Measurements from ENCODE around the gene MICAL3. TPM values are rescaled to one million over a fixed set of nuclear protein-coding genes. Genes with fewer than 3 reads are reported as not detected.

MICAL3 gene
- total and polyA plus RNA-seq, 2 donors from 2014 or later, result 5.0 to 99.4 TPM

GRCh38 chr22:17794726-17795542 is 229.4 kb downstream of the MICAL3 start:
- intact Hi-C loops (cut with DNase I), result no loop called here
- FAIRE-seq (no peak), DNase-seq (peak in 1 of 5 donors; percentile 68)
- Histone ChIP-seq H3K36me3 (ENCODE audit: control insufficient read depth in 2 of 3, insufficient read depth in 3 of 3, low read length in 3 of 3) (peaks cover 0 to 8% (median 5%) of the 10 kb centered on the region in 3 donors), H3K27ac (ENCODE audit: low read depth in 2 of 2, low read length in 2 of 2) (peak overlapping the region; percentile 9 to 32), H3K4me1 (ENCODE audit: control insufficient read depth in 2 of 3, insufficient read depth in 2 of 3, low read depth in 1 of 3, low read length in 3 of 3) (peaks cover 0 to 11% (median 4%) of the 10 kb centered on the region in 3 donors), H3K4me3 (ENCODE audit: low read length in 3 of 3) (no peak overlapping the region), H3K9me3 (ENCODE audit: control insufficient read depth in 2 of 3, insufficient read depth in 1 of 3, low read length in 3 of 3) (no peaks in the 10 kb centered on the region), H3K9ac (ENCODE audit: low read length in 3 of 3) (no peak overlapping the region), H3K27me3 (ENCODE audit: control insufficient read depth, insufficient read depth, low read length) (no peaks in the 10 kb centered on the region)
- no peak for TF ChIP-seq CTCF (IDR thresholded peaks at IDR 0.05; ENCODE audit: borderline replicate concordance, extremely low read depth, insufficient read depth)

- intact Hi-C loops (cut with DNase I), result no loop called here
These were observed 231.4 kb downstream of the MICAL3 start for GRCh38 chr22:17792854-17793434.

GRCh38 chr22:17792299-17792698 is 232.1 kb downstream of the MICAL3 start:
- no peak for FAIRE-seq

More at GRCh38 chr22:17792854-17793434, 231.4 kb downstream of the MICAL3 start:
- H3K27me3 ChIP-seq (ENCODE audit: control insufficient read depth, insufficient read depth, low read length), result no peaks in the 10 kb centered on the region
- no peak overlapping the region for H3K27ac ChIP-seq (ENCODE audit: low read depth in 2 of 2, low read length in 2 of 2)
- peaks cover 0 to 8% (median 7%) of the 10 kb centered on the region in 3 donors for H3K36me3 ChIP-seq (ENCODE audit: control insufficient read depth in 2 of 3, insufficient read depth in 3 of 3, low read length in 3 of 3)
- H3K4me1 ChIP-seq (ENCODE audit: control insufficient read depth in 2 of 3, insufficient read depth in 2 of 3, low read depth in 1 of 3, low read length in 3 of 3), result peaks cover 0 to 8% (median 4%) of the 10 kb centered on the region in 3 donors
- no peak for DNase-seq
- H3K4me3 ChIP-seq (ENCODE audit: low read length in 3 of 3), result no peak overlapping the region
- no peak for TF ChIP-seq CTCF (IDR thresholded peaks at IDR 0.05; ENCODE audit: borderline replicate concordance, extremely low read depth, insufficient read depth)
- no peak overlapping the region for H3K9ac ChIP-seq (ENCODE audit: low read length in 3 of 3)
- FAIRE-seq, result no peak
- H3K9me3 ChIP-seq (ENCODE audit: control insufficient read depth in 2 of 3, insufficient read depth in 1 of 3, low read length in 3 of 3), result no peaks in the 10 kb centered on the region

More at GRCh38 chr22:17792299-17792698, 232.1 kb downstream of the MICAL3 start:
- Histone ChIP-seq H3K27ac (ENCODE audit: low read depth in 2 of 2, low read length in 2 of 2) (no peak overlapping the region), H3K4me1 (ENCODE audit: control insufficient read depth in 2 of 3, insufficient read depth in 2 of 3, low read depth in 1 of 3, low read length in 3 of 3) (peaks cover 0 to 8% (median 4%) of the 10 kb centered on the region in 3 donors), H3K9me3 (ENCODE audit: control insufficient read depth in 2 of 3, insufficient read depth in 1 of 3, low read length in 3 of 3) (no peaks in the 10 kb centered on the region), H3K4me3 (ENCODE audit: low read length in 3 of 3) (no peak overlapping the region), H3K36me3 (ENCODE audit: control insufficient read depth in 2 of 3, insufficient read depth in 3 of 3, low read length in 3 of 3) (peaks cover 0 to 8% (median 7%) of the 10 kb centered on the region in 3 donors), H3K27me3 (ENCODE audit: control insufficient read depth, insufficient read depth, low read length) (no peaks in the 10 kb centered on the region), H3K9ac (ENCODE audit: low read length in 3 of 3) (no peak overlapping the region)
- no peak for TF ChIP-seq CTCF (IDR thresholded peaks at IDR 0.05; ENCODE audit: borderline replicate concordance, extremely low read depth, insufficient read depth)
- DNase-seq, result no peak
- intact Hi-C loops (cut with DNase I), result no loop called here
